Astrocyte (in vitro differentiated cells and primary cell): ENCODE data around the gene RHOC. TPM values are rescaled to one million over a fixed set of nuclear protein-coding genes. Genes with fewer than 3 reads are reported as not detected.

Experiments
- DNase-seq: peaks from one replicate; pipeline ENCODE4 v3.0.0-alpha.2; 2010; ENCODE audit warnings: low read depth
- FAIRE-seq: peaks from 2 replicates; lab custom pipeline; 2011; peaks lifted over from hg19 to GRCh38; lab: Jason Lieb, UNC
- H2AFZ ChIP-seq: 2 replicates; pipeline ENCODE4 v1.6.0; 2012; ENCODE audit warnings: low read depth, low read length, inconsistent platforms
- H3K27ac ChIP-seq: 2 replicates; pipeline ENCODE4 v1.5.1; 2011; ENCODE audit warnings: low read depth, low read length, inconsistent platforms
- H3K27me3 ChIP-seq: 2 replicates; pipeline ENCODE4 v1.6.0; 2011; ENCODE audit warnings: low read length, inconsistent platforms; ENCODE audit not compliant: insufficient read depth
- H3K36me3 ChIP-seq: 2 replicates; pipeline ENCODE4 v1.5.1; 2011; ENCODE audit warnings: low read length, inconsistent platforms; ENCODE audit not compliant: insufficient read depth
- H3K4me1 ChIP-seq: 2 replicates; pipeline ENCODE4 v1.5.1; 2011; ENCODE audit warnings: low read length, inconsistent platforms; ENCODE audit not compliant: insufficient read depth
- H3K4me2 ChIP-seq: 2 replicates; pipeline ENCODE4 v1.6.0; 2012; ENCODE audit warnings: low read length, inconsistent platforms
- H3K4me3 ChIP-seq: 2 replicates; pipeline ENCODE4 v1.5.1; 2011; ENCODE audit warnings: low read depth, mild to moderate bottlenecking, low read length, inconsistent platforms; ENCODE audit not compliant: insufficient read depth
- H3K79me2 ChIP-seq: 2 replicates; pipeline ENCODE4 v1.6.0; 2012; ENCODE audit warnings: mild to moderate bottlenecking, low read length, inconsistent platforms; ENCODE audit not compliant: insufficient read depth
- H3K9ac ChIP-seq: 2 replicates; pipeline ENCODE4 v1.6.0; 2012; ENCODE audit warnings: mild to moderate bottlenecking, low read length, inconsistent platforms
- H3K9me3 ChIP-seq: 2 replicates; pipeline ENCODE4 v1.5.1; 2012; ENCODE audit warnings: low read depth, mild to moderate bottlenecking, low read length, inconsistent platforms; ENCODE audit not compliant: insufficient read depth
- H4K20me1 ChIP-seq: 2 replicates; pipeline ENCODE4 v1.6.0; 2012; ENCODE audit warnings: low read length, inconsistent platforms; ENCODE audit not compliant: insufficient read depth
- H3K27ac Mint-ChIP-seq: one replicate; pipeline ENCODE4 v1.8.0; 2021; ENCODE audit warnings: mild to moderate bottlenecking, mixed read lengths; ENCODE audit not compliant: unreplicated experiment
- H3K27me3 Mint-ChIP-seq: one replicate; pipeline ENCODE4 v1.8.0; 2021; ENCODE audit warnings: low read depth, mixed read lengths; ENCODE audit not compliant: unreplicated experiment
- H3K36me3 Mint-ChIP-seq: one replicate; pipeline ENCODE4 v1.8.0; 2021; ENCODE audit warnings: low read depth, mixed read lengths; ENCODE audit not compliant: unreplicated experiment
- H3K4me1 Mint-ChIP-seq: one replicate; pipeline ENCODE4 v1.8.0; 2021; ENCODE audit warnings: low read depth, mixed read lengths; ENCODE audit not compliant: unreplicated experiment
- H3K4me3 Mint-ChIP-seq: one replicate; pipeline ENCODE4 v1.8.0; 2021; ENCODE audit warnings: mild to moderate bottlenecking, moderate library complexity, mixed read lengths; ENCODE audit not compliant: unreplicated experiment
- H3K9me3 Mint-ChIP-seq: one replicate; pipeline ENCODE4 v1.8.0; 2021; ENCODE audit warnings: mild to moderate bottlenecking, mixed read lengths; ENCODE audit not compliant: unreplicated experiment
- EZH2 ChIP-seq: IDR thresholded peaks from 2 replicates; pipeline ENCODE4 v1.6.1; 2012; ENCODE audit warnings: mild to moderate bottlenecking, low read length, inconsistent platforms; ENCODE audit not compliant: insufficient read depth
- total RNA-seq: library from RNA; stranded (reverse); gene quantifications from 2 replicates; pipeline ENCODE4 v1.2.1, GENCODE V29; 2021
- TF ChIP-seq, protein P1 (sequence below): IDR thresholded peaks from 2 replicates; pipeline ENCODE4 v1.5.1; 2011; ENCODE audit warnings: low read depth, mild to moderate bottlenecking, inconsistent platforms, low read length, moderate library complexity; ENCODE audit not compliant: insufficient read depth

RHOC gene
- total RNA-seq, 1 donor from 2014 or later: 657 TPM

DNA sequence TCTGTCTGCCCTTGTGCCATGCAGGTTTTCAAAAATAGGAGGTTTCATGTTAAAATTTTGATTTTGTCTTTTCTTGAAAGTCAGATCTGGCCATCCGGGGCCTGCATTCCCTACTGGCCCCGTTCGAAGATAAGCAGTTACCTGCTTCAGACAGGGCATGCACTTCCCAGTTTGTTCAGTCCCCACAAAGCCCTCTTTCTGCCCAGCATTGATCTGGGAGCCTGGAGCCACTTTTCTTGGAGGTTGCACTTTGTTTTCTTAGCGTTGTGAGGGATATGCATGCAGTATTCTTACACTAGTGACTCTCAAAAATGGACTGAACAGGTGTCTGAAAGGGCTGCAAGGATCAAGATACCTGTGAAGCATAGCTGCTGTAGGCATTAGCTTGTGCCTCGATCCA is 21.0 kb downstream of the RHOC start:
- Histone ChIP-seq H3K4me2 (no peak overlapping the region), H3K4me3 (no peak overlapping the region), H3K36me3 (peaks cover 7% of the 10 kb centered on the region), H2AFZ (no peak overlapping the region), H3K9ac (no peak overlapping the region), H3K27ac (no peak overlapping the region), H3K79me2 (peaks cover 24% of the 10 kb centered on the region), H4K20me1 (peaks cover 40% of the 10 kb centered on the region), H3K4me1 (no peaks in the 10 kb centered on the region), H3K9me3 (no peaks in the 10 kb centered on the region), H3K27me3 (no peaks in the 10 kb centered on the region)
- no peak overlapping the region for H3K4me3 Mint-ChIP-seq
- H3K27me3 Mint-ChIP-seq: no peaks in the 10 kb centered on the region
- FAIRE-seq: no peak
- no peaks in the 10 kb centered on the region for H3K9me3 Mint-ChIP-seq
- no peak overlapping the region for H3K27ac Mint-ChIP-seq
- DNase-seq: no peak
- TF ChIP-seq EZH2: no peak
- TF ChIP-seq, protein P1, sequence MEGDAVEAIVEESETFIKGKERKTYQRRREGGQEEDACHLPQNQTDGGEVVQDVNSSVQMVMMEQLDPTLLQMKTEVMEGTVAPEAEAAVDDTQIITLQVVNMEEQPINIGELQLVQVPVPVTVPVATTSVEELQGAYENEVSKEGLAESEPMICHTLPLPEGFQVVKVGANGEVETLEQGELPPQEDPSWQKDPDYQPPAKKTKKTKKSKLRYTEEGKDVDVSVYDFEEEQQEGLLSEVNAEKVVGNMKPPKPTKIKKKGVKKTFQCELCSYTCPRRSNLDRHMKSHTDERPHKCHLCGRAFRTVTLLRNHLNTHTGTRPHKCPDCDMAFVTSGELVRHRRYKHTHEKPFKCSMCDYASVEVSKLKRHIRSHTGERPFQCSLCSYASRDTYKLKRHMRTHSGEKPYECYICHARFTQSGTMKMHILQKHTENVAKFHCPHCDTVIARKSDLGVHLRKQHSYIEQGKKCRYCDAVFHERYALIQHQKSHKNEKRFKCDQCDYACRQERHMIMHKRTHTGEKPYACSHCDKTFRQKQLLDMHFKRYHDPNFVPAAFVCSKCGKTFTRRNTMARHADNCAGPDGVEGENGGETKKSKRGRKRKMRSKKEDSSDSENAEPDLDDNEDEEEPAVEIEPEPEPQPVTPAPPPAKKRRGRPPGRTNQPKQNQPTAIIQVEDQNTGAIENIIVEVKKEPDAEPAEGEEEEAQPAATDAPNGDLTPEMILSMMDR: no peak
- peaks cover 23% of the 10 kb centered on the region for H3K36me3 Mint-ChIP-seq
- peaks cover 22% of the 10 kb centered on the region for H3K4me1 Mint-ChIP-seq

DNA sequence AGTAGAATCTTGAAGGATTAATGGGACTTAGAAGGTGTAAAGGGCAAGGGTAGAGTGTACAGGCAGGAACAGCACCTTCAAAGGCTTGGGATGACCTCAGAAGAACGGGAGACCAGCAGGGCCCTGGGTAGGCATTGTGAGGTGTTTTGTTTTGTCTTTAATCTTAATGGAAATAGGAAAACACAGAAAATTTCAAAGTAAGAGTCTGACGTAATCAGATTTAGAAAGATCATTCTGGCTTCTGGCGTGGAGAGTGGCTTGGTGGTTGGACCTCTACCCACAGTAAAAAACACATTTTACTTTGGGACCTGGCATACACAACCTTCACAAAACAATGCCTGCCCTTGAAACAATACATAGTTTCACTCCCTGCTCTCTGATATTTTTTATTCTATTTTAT is 28.3 kb downstream of the RHOC start:
- Histone ChIP-seq H3K27me3 (no peaks in the 10 kb centered on the region), H3K79me2 (peaks cover 58% of the 10 kb centered on the region)
- no peak for TF ChIP-seq EZH2
- TF ChIP-seq, protein P1: no peak

DNA sequence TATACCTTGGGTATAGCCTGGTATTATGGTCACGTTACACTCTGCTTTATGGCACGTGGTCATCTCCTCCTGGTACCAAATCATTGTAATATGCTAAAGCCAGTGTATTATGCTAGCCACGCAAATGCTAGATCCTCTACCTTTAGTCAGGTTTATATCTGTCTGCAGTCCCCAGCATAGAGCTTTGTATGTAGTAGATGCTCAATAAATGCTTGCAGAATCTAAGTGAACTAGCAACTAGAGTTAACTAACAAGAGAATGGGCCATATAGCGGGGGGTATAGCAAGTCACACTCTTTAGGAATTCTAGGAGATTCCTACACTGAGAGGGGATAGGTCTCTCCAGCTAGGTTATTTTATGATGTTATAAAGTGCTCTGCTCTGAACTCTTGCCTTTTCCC is 29.4 kb downstream of the RHOC start:
- peaks cover 57% of the 10 kb centered on the region for H3K79me2 ChIP-seq
- Mint-ChIP-seq H3K9me3 (no peaks in the 10 kb centered on the region), H3K4me1 (peaks cover 25% of the 10 kb centered on the region), H3K27me3 (no peaks in the 10 kb centered on the region), H3K4me3 (no peak overlapping the region), H3K27ac (no peak overlapping the region), H3K36me3 (peaks cover 7% of the 10 kb centered on the region)
- no peak overlapping the region for H3K4me2 ChIP-seq
- no peaks in the 10 kb centered on the region for H3K9me3 ChIP-seq
- H3K27me3 ChIP-seq: no peaks in the 10 kb centered on the region
- H3K36me3 ChIP-seq: no peaks in the 10 kb centered on the region
- H3K9ac ChIP-seq: no peak overlapping the region
- H3K4me1 ChIP-seq: peaks cover 19% of the 10 kb centered on the region
- no peak overlapping the region for H3K27ac ChIP-seq
- H4K20me1 ChIP-seq: peaks cover 35% of the 10 kb centered on the region
- TF ChIP-seq, protein P1: no peak
- no peak for TF ChIP-seq EZH2
- FAIRE-seq: no peak
- H2AFZ ChIP-seq: no peak overlapping the region
- no peak overlapping the region for H3K4me3 ChIP-seq
- no peak for DNase-seq

More for the DNA sequence above, 28.3 kb downstream of the RHOC start:
- H3K9me3 ChIP-seq: no peaks in the 10 kb centered on the region
- H3K27ac Mint-ChIP-seq: peak overlapping the region; percentile 20
- no peaks in the 10 kb centered on the region for H3K9me3 Mint-ChIP-seq
- no peak overlapping the region for H3K4me2 ChIP-seq
- FAIRE-seq (no peak), DNase-seq (no peak)
- peaks cover 15% of the 10 kb centered on the region for H3K4me1 ChIP-seq
- H3K27ac ChIP-seq: no peak overlapping the region
- H3K36me3 ChIP-seq: no peaks in the 10 kb centered on the region
- H2AFZ ChIP-seq: no peak overlapping the region
- H3K9ac ChIP-seq: no peak overlapping the region
- no peak overlapping the region for H3K4me3 ChIP-seq
- peak overlapping the region; percentile 73 for H3K4me3 Mint-ChIP-seq
- H4K20me1 ChIP-seq: peaks cover 36% of the 10 kb centered on the region
- peaks cover 10% of the 10 kb centered on the region for H3K36me3 Mint-ChIP-seq
- H3K27me3 Mint-ChIP-seq: no peaks in the 10 kb centered on the region
- peaks cover 22% of the 10 kb centered on the region for H3K4me1 Mint-ChIP-seq
